ENCODE results near the gene TMEM141.
"Not testable (repeated sequence)": the region's sequence is repeated elsewhere in the genome, so short reads cannot be mapped to it uniquely, and the experiment has no call there.

The TMEM141 gene

GRCh38 chr9:136774416-136775045 lies 16.6 kb upstream of the TMEM141 start:
- no peak for DNase-seq

DNA sequence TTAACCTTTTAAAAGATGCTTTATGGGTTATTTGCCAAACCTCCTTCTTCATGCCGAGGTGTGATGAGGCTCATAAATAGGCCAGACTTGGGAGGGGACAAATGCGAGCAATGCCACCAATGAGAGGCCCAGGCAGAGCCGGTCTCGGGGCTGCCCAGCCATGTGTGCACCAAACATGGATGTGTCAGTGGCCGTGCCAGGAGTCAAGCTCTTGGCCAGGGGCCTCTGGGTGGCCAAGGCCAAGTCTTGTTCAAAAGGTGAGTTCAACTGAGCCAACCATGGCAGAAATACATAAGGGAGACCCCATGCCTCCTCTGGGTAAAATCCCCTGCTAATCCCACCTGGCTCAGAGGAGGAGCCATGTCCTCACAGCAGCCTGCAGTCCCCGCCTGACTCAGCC lies 16.0 kb upstream of the TMEM141 start:
- DNase-seq, result no peak

DNA sequence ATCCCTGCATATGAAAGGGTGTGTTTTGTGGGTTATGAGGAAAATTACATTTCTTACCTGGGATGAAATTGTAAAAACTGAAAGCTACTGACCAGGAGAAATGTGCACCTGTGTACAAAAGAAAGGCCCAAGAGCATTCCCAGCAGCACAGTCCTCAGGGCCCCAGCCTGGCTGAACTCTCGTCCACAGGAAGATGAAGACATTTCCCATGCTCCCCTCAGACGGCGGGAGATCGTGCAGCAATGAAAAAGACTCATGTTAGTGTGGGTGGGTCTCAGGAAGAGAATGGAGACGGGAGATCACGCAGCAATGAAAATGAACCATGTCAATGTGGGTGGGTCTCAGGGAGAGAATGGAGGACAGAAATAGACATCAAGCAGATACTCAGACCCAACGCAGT lies 14.2 kb upstream of the TMEM141 start:
- DNase-seq, result no peak

DNA sequence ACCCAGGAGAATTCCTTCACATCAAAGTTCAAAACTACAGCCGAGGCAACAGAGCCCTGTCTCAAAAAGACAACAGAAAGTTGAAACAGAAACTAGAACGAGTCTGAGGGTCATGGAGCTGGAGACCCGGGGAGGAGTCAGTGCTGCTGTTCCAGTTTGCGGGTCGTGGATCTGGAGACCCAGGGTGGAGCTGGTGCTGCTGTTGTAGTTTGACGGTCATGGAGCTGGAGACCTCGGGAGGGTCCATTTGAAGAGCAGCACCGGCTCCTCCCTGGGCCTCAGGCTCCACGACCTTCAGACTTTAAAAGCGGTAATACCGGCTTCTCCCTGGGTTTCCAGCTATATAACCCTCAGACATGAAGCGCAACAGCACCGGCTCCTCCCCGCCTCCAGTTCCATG lies 13.8 kb upstream of the TMEM141 start:
- no peak for DNase-seq

DNA sequence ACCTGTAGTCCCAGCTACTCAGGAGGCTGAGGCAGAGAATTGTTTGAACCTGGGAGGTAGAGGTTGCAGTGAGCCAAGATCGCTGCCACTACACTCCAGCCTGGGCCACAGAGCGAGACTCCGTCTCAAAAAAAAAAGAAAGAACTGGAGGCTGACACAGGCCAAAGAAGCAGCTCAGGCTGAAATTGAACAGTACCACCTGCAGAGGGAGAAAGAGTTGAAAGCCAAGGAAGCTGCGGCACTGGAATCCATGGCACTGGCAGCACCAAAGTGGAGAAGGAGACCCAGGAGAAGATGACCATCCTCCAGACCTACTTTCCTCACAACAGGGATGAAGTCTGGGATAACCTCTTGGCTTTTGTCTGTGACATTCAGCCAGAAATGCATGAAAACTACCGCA lies 11.3 kb upstream of the TMEM141 start:
- no peak for DNase-seq

DNA sequence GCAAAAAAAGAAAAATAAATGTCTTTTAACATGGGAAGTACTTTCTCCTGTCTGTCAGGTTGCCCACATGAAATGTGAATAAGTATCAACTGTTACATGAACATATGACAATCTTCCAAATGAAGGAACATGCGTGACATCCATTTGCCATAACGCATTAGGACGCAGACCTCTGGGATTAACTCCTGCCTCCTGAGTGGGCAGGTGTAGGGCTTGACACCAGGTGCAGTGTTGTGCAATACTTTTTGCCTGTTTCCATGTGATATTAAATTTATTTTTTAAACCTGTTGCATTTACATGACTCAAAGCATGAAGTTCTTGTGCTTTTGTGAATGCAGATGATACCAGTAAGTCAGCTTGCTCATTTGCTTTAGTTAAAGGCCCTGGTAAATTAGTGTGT lies 8.7 kb upstream of the TMEM141 start:
- no peak for DNase-seq

DNA sequence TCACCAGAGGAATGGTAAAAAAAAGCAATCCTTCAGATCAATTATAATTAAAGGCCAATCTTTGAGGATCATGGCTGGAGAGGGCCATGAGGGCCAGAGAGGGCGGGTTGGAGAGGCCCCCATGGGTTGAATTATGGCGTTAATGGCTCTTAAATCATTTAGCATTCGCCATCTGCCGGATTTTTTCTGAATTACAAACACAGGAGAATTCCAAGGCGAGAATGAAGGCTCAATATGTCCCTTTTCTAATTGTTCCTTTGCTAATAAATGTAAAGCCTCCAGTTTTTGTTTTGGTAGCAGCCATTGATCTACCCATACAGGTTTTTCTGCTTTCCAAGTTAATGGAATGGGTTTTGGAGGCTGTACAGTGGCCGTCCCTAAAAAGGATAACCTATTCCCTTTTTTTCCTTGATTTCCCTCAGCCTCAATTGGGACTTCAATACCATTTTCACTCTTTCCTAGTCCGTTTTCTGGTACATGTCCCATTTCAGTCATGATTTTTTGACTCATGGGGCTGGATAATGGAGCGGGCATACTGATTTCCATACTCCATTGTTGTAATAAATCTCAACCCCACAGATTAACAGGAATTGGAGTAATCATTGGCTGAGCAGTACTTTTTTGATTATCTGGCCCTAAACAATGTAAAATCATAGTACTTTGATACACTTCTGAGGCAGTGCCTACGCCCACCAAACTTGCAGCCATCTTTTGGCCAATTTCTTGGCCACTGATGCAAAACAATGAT lies 6.7 kb upstream of the TMEM141 start:
- peak; percentile 62 to 63 for DNase-seq

GRCh38 chr9:136784997-136785361 lies 6.2 kb upstream of the TMEM141 start:
- DNase-seq, result no peak

- DNase-seq, result not testable (repeated sequence)
Observed at GRCh38 chr9:136785565-136786355, 5.4 kb upstream of the TMEM141 start.

GRCh38 chr9:136786451-136786850 lies 4.7 kb upstream of the TMEM141 start:
- DNase-seq, result no peak

DNA sequence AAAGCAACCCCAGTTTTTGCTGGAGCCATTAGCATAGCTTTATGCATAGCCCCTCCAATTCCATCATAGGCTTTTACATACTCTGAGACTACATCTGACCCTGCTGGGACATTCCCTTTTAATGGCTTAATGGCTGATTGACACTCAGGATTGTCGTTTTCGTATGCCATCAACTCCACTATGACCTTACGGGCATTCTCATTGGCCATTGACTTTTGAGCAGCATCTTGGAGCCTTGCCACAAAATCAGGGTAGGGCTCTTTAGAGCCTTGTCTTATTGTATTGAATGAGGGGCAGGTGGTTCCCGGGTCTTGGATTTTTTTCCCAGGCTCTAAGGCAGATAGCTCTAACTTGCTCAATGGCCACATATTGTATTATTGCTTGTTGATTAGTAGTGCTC lies 4.2 kb upstream of the TMEM141 start:
- not testable (repeated sequence) for DNase-seq

GRCh38 chr9:136787690-136788400 lies 3.3 kb upstream of the TMEM141 start:
- peak; percentile 72 to 84 for DNase-seq

- DNase-seq, result peak; percentile 26 to 35
Observed at GRCh38 chr9:136788644-136789522, 2.3 kb upstream of the TMEM141 start.

DNA sequence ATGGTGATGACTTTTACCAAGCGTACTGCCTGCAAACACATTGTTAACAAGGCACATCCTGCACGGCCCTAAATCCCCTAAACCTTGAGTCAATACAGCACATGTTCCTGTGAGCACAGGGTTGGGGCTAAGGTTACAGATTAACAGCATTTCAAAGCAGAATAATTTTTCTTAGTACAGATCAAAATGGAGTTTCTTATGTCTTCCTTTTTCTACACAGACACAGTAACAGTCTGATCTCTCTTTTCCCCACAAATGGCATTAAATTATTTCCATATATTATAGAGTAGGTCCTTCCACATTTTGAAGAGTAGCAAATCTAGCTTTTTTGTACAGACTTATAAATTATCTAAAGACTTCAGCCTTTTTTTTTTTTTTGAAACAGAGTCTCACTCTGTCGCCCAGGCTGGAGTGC lies 1.6 kb upstream of the TMEM141 start:
- DNase-seq, result no peak

DNA sequence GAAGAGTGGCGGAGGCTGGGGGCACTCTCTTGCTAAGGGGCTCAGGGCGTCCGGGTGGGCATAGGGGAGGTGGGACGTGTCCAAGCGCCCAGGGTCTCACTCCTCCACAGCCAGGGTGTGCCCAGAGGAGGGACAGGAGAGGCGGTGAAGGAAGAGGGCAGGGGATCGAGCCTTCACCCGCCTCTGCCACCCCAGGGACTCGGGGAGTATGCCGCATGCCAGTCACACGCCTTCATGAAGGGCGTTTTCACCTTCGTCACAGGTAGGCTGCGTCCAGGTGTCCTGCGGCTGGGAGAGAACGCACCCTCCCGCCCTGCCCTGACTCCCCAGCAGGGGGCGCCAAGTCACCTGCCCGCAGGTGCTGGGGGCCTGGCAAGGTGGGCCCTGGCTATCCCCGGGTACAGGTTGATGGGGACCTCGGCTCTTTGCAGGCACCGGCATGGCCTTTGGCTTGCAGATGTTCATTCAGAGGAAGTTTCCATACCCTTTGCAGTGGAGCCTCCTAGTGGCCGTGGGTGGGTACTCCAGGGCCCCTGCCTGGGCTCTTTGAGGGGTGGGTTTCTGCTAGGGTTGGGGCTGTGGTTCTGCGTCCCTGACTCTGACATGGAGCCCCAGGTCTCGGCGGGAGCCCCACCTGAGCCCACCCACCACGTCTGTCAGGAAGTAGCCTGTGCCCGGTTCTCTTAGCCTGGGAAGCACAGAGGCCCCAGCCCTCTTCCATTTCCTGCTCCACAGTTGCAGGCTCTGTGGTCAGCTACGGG lies 552 bp downstream of the TMEM141 start:
- DNase-seq, result peak; percentile 39 to 46

DNA sequence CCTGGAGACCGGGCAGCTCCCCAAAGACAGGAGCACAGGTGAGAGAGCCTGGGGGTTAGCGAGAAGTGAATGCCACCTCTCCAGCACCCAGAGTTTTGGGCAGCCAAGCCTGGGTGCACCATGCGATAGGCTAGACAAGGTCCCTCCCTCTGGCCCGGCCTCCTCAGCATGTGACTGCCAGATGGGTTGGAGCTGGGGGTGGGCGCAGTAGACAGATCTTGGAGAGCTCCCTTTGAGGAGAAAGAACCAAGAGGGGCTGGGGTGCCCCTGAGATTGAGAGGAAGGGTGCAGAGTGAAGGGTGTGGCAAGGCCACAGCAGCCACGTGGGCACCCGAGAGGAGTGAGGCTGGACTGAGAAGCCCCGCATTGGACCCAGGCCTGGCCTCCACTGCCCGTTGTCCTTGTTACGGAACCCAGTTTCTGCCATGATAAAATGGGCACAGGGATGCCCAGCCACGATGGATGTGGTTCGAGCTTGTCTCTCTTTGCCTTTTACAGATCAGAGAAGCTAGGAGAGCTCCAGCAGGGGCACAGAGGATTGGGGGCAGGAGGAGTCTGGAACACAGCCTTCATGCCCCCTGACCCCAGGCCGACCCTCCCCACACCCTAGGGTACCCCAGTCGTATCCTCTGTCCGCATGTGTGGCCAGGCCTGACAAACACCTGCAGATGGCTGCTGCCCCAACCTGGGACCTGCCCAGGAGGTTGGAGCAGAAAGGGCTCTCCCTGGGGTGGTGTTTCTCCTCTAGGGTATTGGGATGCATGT lies 1.4 kb downstream of the TMEM141 start:
- DNase-seq, result no peak

- no peak for DNase-seq
Observed at GRCh38 chr9:136793086-136793946, 2.2 kb downstream of the TMEM141 start.

DNA sequence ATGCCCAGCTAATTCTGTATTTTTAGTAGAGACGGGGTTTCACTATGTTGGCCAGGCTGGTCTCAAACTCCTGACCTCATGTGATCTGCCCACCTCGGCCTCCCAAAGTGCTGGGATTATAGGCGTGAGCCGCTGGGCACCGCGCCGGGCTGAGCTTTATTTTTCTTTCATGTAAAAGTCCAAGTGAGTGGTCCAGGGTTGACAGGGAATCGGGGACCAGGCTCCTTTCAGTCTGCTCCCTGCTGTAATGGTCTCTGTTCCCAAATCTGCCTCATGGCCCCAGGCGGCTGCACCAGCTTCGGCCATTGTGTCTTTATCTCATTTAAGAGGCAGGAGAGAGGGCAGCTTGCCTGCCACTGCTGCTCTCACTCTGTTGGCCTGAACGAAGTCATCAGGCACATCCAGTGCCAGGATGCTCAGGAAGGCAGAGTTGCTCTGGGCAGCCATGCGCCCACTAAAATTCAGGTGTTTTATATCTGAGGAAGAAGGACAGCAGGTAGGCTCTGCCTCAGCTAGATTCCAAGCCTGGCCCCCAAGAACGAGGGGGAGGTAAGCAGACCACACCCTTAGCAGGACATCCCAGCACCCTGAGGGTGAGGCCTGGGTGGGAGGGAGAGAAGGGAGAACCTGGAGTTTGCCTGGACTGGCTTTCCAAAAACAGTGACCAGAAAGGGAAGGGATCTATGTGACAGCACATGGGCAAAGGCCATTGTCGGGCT lies 3.3 kb downstream of the TMEM141 start:
- no peak for DNase-seq

GRCh38 chr9:136795000-136795348 lies 3.8 kb downstream of the TMEM141 start:
- no peak for DNase-seq
